Skin of body (tissue), 2 donors: Measurements from ENCODE around the gene SUV39H1. TPM values are rescaled to one million over a fixed set of nuclear protein-coding genes. Genes with fewer than 3 reads are reported as not detected.

Source experiments
- small RNA-seq: library from RNA; depleted of rRNA; stranded (forward); fragments of <200 nt; gene quantifications from one replicate; pipeline ENCODE3, GENCODE V24; 2014; ENCODE audit warnings: low replicate concordance
- total RNA-seq: library from RNA; depleted of rRNA; stranded (reverse); fragments of >200 nt; gene quantifications from one replicate; pipeline ENCODE4 v1.2.3, GENCODE V29; 2014

The SUV39H1 gene
- total RNA-seq, 1 donor from 2014 or later, result 2.2 TPM

Small RNAs within 50 kb of the gene (small RNA-seq; reads per million reads assigned to genes)
- not detected for gene RNU6-1056P

Other genes with a start within 250 kb of the SUV39H1 start
- gene SLC38A5, start 226.5 kb upstream of the SUV39H1 start, total RNA-seq, result 5.9 TPM
- gene FTSJ1, start 220.5 kb upstream of the SUV39H1 start, total RNA-seq, result 18.4 TPM
- gene PORCN, start 187.7 kb upstream of the SUV39H1 start, total RNA-seq, result 3.2 TPM
- 34.0 TPM for gene EBP, start 174.9 kb upstream of the SUV39H1 start, total RNA-seq
- 4.8 TPM for gene TBC1D25, start 157.0 kb upstream of the SUV39H1 start, total RNA-seq
- gene RBM3, start 122.2 kb upstream of the SUV39H1 start, total RNA-seq, result 167 TPM
- gene WDR13, start 99.2 kb upstream of the SUV39H1 start, total RNA-seq, result 38.6 TPM
- 5.6 TPM for gene WAS, start 12.9 kb upstream of the SUV39H1 start, total RNA-seq
- gene GLOD5, start 65.0 kb downstream of the SUV39H1 start, total RNA-seq, result not detected
- gene GATA1, start 89.9 kb downstream of the SUV39H1 start, total RNA-seq, result 1.1 TPM
- 58.6 TPM for gene HDAC6, start 105.3 kb downstream of the SUV39H1 start, total RNA-seq
- gene ERAS, start 129.8 kb downstream of the SUV39H1 start, total RNA-seq, result not detected
- gene PCSK1N, start 138.9 kb downstream of the SUV39H1 start, total RNA-seq, result 0.30 TPM
- 15.0 TPM for gene TIMM17B, start 201.0 kb downstream of the SUV39H1 start, total RNA-seq
- gene PQBP1, start 201.2 kb downstream of the SUV39H1 start, total RNA-seq, result 31.7 TPM
- 7.6 TPM for gene SLC35A2, start 214.9 kb downstream of the SUV39H1 start, total RNA-seq
- gene PIM2, start 222.3 kb downstream of the SUV39H1 start, total RNA-seq, result 5.9 TPM